Stimulated activated CD4-positive, alpha-beta T cell treated with anti-CD3 and anti-CD28 coated beads, Interleukin-2, amount 100 ng/mL, for 4 hours (primary cell): ENCODE results near the gene SMAGP.
"Not testable (repeated sequence)": the region's sequence is repeated elsewhere in the genome, so short reads cannot be mapped to it uniquely, and the experiment has no call there.

Experiments
- DNase-seq: peaks from one replicate; pipeline ENCODE4 v3.0.0-alpha.2; 2020; ENCODE audit warnings: low read depth

The SMAGP gene

DNA sequence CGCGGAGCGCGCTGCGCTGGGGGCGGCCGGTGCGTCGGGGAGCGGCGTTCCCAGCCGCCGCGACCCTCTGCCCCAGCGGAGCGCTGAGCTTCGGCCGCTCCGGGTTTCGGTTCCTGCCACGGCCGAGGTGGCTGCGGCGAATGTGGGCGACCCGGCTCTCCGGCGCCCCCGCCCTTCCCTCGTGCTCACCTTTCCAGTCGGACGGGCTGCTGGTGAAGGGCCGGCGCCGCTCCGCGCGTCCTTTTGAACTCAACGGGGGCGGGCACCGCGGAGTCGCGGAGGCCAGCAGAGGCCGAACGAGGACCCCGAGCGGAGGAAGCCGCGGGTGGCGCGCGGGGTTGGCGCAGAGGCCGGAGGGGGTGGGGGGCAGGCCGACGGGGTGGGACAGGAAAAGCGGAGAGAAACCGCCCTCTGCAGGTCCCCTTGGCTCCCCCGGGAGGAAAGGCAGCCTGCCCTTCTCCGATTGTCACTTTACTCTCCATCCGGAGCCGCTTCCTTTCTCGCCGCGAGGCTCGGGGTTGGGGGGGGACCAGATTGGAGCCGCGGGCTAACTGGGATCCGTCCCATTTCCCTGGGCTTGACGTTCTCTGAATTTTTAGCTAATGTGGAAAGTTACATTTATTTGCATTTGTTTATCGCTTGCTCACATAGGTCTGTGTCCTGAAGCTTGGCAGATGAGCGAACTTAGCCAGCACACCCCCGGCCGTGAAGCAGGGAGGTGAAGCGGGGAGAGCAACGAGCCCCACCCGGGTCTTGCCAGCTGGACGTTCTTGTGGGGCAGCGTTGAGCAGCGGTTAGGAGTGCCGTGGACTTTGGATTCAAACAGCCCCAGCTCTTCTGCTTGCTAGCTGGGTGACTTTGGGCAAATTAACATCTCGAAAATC is at the start of gene SMAGP:
SMAGP (minus strand) TSS at position 349 of the 884 bp plus-strand sequence. CDS start 1,137 bp downstream, outside the sequence.
- peak; percentile 27 for DNase-seq

- no peak for DNase-seq
Observed at GRCh38 chr12:51318846-51319599, 48.8 kb upstream of the SMAGP start.

GRCh38 chr12:51318057-51318806 is 48.0 kb upstream of the SMAGP start:
- not testable (repeated sequence) for DNase-seq

DNA sequence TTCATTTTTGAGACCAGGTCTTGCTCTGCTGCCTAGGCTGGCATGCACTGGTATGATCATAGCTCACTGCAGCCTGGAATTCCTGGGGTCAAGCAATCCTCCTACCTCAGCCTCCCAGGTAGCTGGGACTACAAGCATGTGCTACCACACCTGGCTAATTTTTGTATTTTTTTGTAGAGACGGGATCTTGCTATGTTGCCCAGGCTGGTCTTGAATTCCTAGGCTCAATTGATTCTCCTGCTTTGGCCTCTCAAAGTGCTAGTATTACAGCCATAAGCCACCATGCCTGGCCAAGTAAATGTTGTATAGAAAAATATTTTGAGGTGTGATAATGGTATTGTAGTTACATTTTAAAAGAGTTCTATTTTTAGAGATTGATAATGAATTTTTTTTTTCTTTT is 41.2 kb upstream of the SMAGP start:
- DNase-seq, result no peak

DNA sequence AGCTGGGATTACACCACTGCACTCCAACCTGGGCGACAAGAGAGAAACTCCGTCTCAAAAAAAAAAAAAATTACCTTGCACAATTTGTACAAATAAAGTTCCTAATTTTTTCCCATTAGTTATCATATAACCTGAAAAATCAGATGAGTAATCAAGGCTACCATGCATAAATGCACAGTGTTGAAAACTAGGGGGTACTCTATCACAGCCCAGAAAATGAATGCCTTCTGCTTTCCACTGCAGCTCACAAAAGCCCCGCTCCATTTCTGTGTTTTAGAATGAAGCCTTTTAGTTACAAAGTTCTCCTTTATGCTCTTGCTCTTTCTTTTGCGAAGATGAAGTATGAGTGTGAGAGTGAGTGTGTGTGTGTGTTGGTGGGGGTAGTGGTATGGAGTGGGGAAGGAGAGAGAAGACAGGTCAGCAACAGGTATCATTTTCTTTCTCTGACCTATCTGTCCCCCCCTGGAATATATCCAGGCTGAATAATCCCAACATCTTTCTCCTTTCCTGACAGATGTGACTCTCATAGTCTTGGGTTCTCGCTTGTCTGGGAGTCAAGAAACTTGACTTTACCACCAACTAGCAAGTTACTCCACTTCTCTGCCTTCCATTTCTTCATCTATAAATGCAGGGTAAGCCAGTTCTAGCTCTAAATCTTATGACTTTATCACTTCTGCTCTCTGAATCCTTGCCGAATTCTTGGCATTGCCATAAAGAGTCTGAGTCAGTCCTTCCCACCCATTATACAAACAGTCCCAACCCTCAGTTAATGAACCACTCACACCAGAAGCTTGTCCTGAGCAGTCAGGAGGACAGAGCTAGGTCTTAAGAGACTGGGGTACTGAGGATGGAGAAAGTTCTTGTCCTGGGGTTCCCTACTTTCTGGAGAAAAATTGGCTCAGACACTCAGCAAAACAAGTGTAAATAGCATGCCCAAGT is 37.7 kb upstream of the SMAGP start:
- no peak for DNase-seq

DNA sequence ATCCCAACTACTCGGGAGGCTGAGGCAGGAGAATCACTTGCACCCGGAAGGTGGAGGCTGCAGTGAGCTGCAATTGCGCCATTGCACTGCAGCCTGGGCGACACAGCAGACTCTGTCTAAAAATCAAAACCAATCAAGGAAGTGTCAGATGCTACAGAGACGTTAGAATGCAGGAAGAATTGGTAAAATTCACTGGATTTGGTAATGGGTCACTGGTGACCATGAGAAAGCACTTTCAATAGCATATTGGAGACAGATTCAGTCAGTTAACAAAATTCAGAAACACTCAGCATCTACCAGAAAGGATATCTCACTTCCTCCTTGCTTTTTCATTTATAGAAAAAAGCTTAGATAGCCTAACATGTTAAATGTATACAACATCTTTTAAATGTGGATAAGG is 36.3 kb upstream of the SMAGP start:
- no peak for DNase-seq

DNA sequence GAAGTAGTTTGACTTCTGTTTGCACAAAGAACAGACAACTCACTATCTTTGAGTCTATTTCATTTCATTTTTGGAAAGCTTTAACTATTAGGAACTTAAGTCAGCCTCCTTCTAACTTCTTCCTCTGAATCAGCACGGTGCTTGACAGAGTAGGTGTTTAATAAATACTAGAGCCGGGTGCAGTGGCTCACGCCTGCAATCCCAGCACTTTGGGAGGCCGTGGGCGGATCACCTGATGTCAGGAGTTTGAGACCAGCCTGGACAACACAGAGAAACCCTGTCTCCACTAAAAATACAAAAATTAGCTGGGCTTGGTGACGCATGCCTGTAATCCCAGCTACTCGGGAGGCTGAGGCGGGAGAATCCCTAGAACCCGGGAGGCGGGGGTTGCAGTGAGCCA is 30.6 kb upstream of the SMAGP start:
- not testable (repeated sequence) for DNase-seq

DNA sequence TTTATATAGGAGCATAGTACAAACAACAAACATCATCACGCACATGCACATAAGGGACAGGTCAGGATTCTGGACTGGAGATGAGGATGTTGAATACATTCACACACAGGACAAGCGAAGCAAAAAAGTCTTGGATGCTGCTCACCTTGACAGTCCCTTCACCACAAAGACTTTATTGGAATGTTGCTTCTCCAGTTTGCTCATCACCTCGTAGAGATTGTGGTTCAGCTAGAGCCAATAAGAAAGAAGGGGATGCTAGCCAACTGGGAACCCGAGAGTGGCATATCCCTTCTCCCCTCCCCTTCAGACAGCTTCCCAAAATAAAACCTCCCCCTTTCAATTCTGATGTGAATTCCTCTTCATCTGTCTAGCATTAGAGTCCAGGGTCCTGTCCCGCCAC is 25.4 kb upstream of the SMAGP start:
- DNase-seq, result no peak

GRCh38 chr12:51294097-51294496 is 23.9 kb upstream of the SMAGP start:
- not testable (repeated sequence) for DNase-seq

GRCh38 chr12:51293696-51294095 is 23.5 kb upstream of the SMAGP start:
- DNase-seq, result no peak

DNA sequence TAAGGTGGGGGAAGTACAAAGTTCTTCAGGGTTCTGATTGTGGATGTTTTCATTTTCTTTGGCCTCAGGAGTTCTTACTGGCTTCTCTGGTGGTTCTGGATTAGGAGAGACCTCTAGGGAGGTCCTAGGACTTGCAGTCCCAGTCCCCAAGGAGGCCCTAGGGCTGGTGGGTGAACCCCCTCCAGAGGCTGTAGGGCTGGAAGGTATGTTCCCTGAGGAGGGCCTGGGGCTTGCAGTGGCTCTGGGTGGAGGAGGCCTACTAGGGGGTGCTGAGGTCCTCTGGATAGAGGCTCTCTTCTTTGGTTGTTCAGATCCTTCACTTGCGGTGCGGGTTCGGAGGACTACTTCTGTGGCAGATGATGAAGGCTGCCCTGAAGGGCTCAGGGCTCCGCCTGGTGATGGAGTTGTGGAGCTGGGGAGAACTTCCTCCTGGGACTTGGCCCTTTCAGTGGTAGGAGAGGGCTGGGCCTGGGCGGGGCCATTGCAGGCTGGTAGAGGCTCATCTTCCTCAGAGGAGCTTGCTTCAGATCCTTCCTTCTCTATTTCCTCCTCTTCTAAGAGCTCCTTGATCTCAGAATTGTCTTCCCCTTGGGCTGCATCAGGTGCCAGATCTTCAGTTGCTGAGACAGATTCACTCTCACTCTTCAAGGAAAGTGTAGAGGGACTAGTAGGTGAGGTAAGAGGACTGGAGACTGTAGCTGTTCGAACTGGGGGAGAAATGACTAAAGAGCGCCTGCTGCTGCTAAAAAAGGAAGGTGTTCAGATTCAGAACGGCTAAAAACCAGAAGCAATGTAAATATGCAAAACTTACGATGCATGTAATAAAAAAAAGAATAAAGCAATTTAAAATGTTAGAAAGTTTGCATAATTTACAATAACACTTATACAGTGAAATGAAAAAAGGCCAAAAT is 21.6 kb upstream of the SMAGP start:
- DNase-seq, result not testable (repeated sequence)

DNA sequence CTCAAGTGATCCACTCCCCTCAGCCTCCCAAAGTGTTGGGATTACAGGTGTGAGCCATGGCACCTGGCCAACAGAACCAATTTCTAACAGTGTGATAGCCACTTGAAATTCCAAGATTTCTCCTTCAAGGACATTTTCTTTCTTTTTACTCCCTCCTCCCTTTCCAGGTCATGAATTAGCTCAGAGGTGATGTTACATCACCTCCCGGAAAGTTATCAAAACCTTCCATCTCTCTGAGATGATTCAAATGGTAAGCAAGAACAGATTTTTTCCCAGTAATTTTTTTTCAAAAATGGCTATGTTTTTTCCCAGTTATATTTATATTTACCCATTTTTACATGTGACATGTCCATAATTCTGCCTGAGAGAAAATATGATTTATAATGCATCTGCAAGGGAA is 15.6 kb upstream of the SMAGP start:
- DNase-seq, result no peak

- DNase-seq, result no peak
Observed at GRCh38 chr12:51281202-51281924, 11.1 kb upstream of the SMAGP start.

GRCh38 chr12:51275088-51275487 is 4.9 kb upstream of the SMAGP start:
- DNase-seq, result no peak

DNA sequence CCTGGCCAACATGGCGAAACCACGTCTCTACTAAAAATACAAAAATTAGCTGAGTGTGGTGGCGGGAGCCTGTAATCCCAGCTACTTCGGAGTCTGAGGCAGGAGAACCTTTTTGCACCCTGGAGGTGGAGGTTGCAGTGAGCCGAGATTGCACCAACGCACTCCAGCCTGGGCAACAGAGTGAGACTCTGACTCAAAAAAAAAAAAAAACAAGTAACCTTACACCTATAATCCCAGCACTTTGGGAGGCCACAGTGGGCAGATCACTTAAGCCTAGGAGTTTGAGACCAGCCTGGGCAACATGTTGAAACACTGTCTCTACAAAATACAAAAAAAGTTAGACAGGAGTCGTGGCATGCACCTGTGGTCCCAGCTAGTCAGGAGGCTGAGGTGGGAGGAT is 2.6 kb upstream of the SMAGP start:
- DNase-seq, result not testable (repeated sequence)

GRCh38 chr12:51270951-51271518 is 820 bp upstream of the SMAGP start:
- no peak for DNase-seq

- peak; percentile 54 for DNase-seq
Observed at GRCh38 chr12:51269174-51270066, 795 bp downstream of the SMAGP start.

- DNase-seq, result no peak
Observed at GRCh38 chr12:51265024-51265423, 5.2 kb downstream of the SMAGP start.
